ENCODE data around the gene PKD1L1.

PKD1L1 gene

DNA sequence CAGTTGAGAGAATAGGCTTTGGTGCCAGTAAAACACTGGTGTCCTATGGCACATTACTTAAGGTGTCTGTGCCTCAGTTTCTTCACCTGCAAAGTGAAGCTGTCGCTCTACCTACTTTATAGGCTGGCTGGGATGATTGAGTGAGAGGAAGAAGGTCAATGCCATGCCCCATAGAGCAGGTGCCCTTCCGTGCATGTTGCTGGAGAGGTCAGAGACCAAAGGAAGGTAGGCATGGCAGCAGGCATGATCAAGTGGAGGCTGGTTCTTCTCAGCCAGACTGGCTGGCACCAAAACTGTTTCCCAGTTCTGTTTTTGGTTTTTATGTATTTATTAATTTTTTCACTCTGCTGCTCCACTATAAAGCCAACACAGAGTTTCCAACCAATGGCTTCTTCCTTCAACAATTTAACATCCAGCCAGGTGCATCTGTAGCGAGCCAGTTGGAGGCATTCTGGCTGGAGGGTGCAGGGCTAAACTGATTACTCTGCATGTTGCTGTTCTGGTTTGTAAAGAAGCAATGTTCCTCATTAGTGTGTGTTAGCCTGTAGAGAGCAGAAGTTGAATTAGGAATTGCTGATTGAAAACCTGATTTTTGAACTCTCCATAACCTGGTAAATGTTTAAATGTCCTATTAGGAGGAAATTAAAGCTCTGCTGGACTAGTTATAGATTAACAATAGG is 222.1 kb downstream of the PKD1L1 start:
- no peak for DNase-seq

DNA sequence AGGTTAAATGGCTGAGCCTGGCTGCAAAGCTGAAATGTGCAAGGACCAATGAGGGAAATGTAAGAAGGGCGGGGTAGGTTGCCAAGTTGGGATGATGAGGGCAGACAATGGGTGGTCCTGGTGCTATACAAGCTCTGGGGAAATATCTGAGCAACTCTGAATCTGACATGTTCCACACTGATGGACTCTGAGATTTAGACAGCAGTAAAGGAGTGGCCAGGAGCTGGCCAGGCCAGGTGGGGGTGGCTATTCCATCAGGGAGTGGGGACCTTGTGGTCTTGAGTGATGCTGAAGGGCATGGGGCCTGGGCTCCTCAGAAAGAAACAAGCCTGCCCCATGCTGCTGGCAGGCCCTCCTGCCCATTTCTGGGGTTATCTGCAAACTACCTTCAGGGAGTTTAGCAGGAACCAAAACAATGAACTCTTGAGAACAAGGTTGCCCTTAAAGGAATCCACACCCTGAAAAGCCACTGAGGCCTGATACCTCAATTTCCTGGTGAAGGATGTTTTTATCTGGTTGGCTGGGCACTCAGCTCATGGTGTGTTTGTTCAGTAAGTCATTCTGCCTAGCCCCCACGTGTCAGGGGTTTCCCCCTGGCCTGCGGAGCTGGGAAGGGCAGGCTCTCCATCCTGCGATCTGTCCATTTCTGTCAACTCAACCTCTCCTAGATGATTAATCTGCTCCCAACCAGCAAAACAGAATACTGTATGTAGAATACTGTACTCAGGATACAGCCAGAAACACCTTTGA is 223.1 kb downstream of the PKD1L1 start:
- DNase-seq: no peak

Data from NCI-H524 treated with DMSO at 0.1 percent for 48 hours (cell line).